ENCODE data around the gene ARHGAP26. TPM values are rescaled to one million over a fixed set of nuclear protein-coding genes. Genes with fewer than 3 reads are reported as not detected.
"Not testable (repeated sequence)": the region's sequence is repeated elsewhere in the genome, so short reads cannot be mapped to it uniquely, and the experiment has no call there.

Gene ARHGAP26
- total RNA-seq, 1 donor from 2014 or later = 8.9 TPM

- Mint-ChIP-seq H3K27ac (peak overlapping the region; percentile 82), H3K36me3 (peaks cover 2% of the 10 kb centered on the region), H3K4me3 (no peak overlapping the region), H3K9me3 (peaks cover 9% of the 10 kb centered on the region), H3K27me3 (ENCODE audit: low read depth) (no peaks in the 10 kb centered on the region), H3K4me1 (peaks cover 16% of the 10 kb centered on the region)
- DNase-seq (ENCODE audit: low spot score in 2 of 2, unreplicated experiment in 2 of 2) = no peak
- TF ChIP-seq CTCF (IDR thresholded peaks at IDR 0.05; ENCODE audit: unreplicated experiment) = no peak
Observed at GRCh38 chr5:143086908-143087637, 316.9 kb downstream of the ARHGAP26 start.

GRCh38 chr5:143088702-143089101 lies 318.5 kb downstream of the ARHGAP26 start:
- not testable (repeated sequence) for H3K27me3 Mint-ChIP-seq (ENCODE audit: low read depth); DNase-seq (ENCODE audit: low spot score in 2 of 2, unreplicated experiment in 2 of 2); H3K27ac Mint-ChIP-seq; H3K4me3 Mint-ChIP-seq; H3K9me3 Mint-ChIP-seq; H3K36me3 Mint-ChIP-seq
- peaks cover 27% of the 10 kb centered on the region for H3K4me1 Mint-ChIP-seq

- H3K27ac Mint-ChIP-seq; H3K9me3 Mint-ChIP-seq; DNase-seq (ENCODE audit: low spot score in 2 of 2, unreplicated experiment in 2 of 2); H3K36me3 Mint-ChIP-seq; H3K27me3 Mint-ChIP-seq (ENCODE audit: low read depth); H3K4me3 Mint-ChIP-seq: not testable (repeated sequence)
- peaks cover 35% of the 10 kb centered on the region for H3K4me1 Mint-ChIP-seq
Observed at GRCh38 chr5:143090044-143090443, 319.9 kb downstream of the ARHGAP26 start.

GRCh38 chr5:143092711-143093451 lies 322.7 kb downstream of the ARHGAP26 start:
- Mint-ChIP-seq H3K27ac (peak overlapping the region; percentile 12), H3K4me1 (peaks cover 19% of the 10 kb centered on the region)
- not testable (repeated sequence) for H3K27me3 Mint-ChIP-seq (ENCODE audit: low read depth); H3K9me3 Mint-ChIP-seq; H3K4me3 Mint-ChIP-seq; DNase-seq (ENCODE audit: low spot score in 2 of 2, unreplicated experiment in 2 of 2); H3K36me3 Mint-ChIP-seq

GRCh38 chr5:143093452-143094086 lies 323.4 kb downstream of the ARHGAP26 start:
- TF ChIP-seq CTCF (IDR thresholded peaks at IDR 0.05; ENCODE audit: unreplicated experiment) = no peak
- Mint-ChIP-seq H3K36me3 (peaks cover 2% of the 10 kb centered on the region), H3K27ac (peak overlapping the region; percentile 55), H3K9me3 (peaks cover 8% of the 10 kb centered on the region), H3K4me3 (peak overlapping the region; percentile 57), H3K27me3 (ENCODE audit: low read depth) (no peaks in the 10 kb centered on the region), H3K4me1 (peaks cover 19% of the 10 kb centered on the region)
- DNase-seq (ENCODE audit: low spot score in 2 of 2, unreplicated experiment in 2 of 2) = no peak

- H3K4me3 Mint-ChIP-seq = peak overlapping the region; percentile 57
- H3K27ac Mint-ChIP-seq = peak overlapping the region; percentile 17
- H3K4me1 Mint-ChIP-seq = peaks cover 19% of the 10 kb centered on the region
- H3K27me3 Mint-ChIP-seq (ENCODE audit: low read depth) = no peaks in the 10 kb centered on the region
- peak; percentile 14 for TF ChIP-seq CTCF (IDR thresholded peaks at IDR 0.05; ENCODE audit: unreplicated experiment)
- peaks cover 2% of the 10 kb centered on the region for H3K36me3 Mint-ChIP-seq
- peaks cover 5% of the 10 kb centered on the region for H3K9me3 Mint-ChIP-seq
- peak in 1 of 2 experiments; percentile 25 for DNase-seq (ENCODE audit: low spot score in 2 of 2, unreplicated experiment in 2 of 2)
Observed at GRCh38 chr5:143094087-143094521, 323.9 kb downstream of the ARHGAP26 start.

- peaks cover 19% of the 10 kb centered on the region for H3K4me1 Mint-ChIP-seq
- not testable (repeated sequence) for H3K36me3 Mint-ChIP-seq; H3K4me3 Mint-ChIP-seq; DNase-seq (ENCODE audit: low spot score in 2 of 2, unreplicated experiment in 2 of 2); H3K27me3 Mint-ChIP-seq (ENCODE audit: low read depth); H3K27ac Mint-ChIP-seq; H3K9me3 Mint-ChIP-seq
Observed at GRCh38 chr5:143094608-143095007, 324.4 kb downstream of the ARHGAP26 start.

All from mesothelial cell of epicardium (in vitro differentiated cells).